GM19467 (cell line): ENCODE results near the gene IL6R.

ENCODE experiments used
- ATAC-seq: cut with Tn5 transposase; IDR thresholded peaks from one replicate; pipeline ENCODE4 v1.9.1; 2021; ENCODE audit warnings: mild to moderate bottlenecking, moderate library complexity; ENCODE audit not compliant: unreplicated experiment

Gene IL6R

GRCh38 chr1:154446789-154447188 is 41.6 kb downstream of the IL6R start:
- no peak for ATAC-seq

- no peak for ATAC-seq
These were observed 43.2 kb downstream of the IL6R start for GRCh38 chr1:154448331-154448811.

GRCh38 chr1:154453161-154453560 is 48.0 kb downstream of the IL6R start:
- ATAC-seq = no peak

GRCh38 chr1:154453574-154454352 is 48.6 kb downstream of the IL6R start:
- no peak for ATAC-seq

- no peak for ATAC-seq
These were observed 49.4 kb downstream of the IL6R start for GRCh38 chr1:154454386-154455120.

GRCh38 chr1:154456631-154457030 is 51.5 kb downstream of the IL6R start:
- no peak for ATAC-seq

- ATAC-seq = no peak
These were observed 53.9 kb downstream of the IL6R start for GRCh38 chr1:154459080-154459479.

GRCh38 chr1:154460695-154461260 is 55.6 kb downstream of the IL6R start:
- ATAC-seq = no peak

GRCh38 chr1:154463512-154463990 is 58.4 kb downstream of the IL6R start:
- ATAC-seq = no peak

- ATAC-seq = no peak
These were observed 60.6 kb downstream of the IL6R start for GRCh38 chr1:154465621-154466195.

GRCh38 chr1:154466206-154466605 is 61.1 kb downstream of the IL6R start:
- no peak for ATAC-seq

- no peak for ATAC-seq
These were observed 61.8 kb downstream of the IL6R start for GRCh38 chr1:154466921-154467417.

- no peak for ATAC-seq
These were observed 62.4 kb downstream of the IL6R start for GRCh38 chr1:154467434-154468102.

GRCh38 chr1:154468535-154469250 is 63.5 kb downstream of the IL6R start:
- no peak for ATAC-seq

- ATAC-seq = no peak
These were observed 64.9 kb downstream of the IL6R start for GRCh38 chr1:154469844-154470560.

GRCh38 chr1:154471304-154471703 is 66.2 kb downstream of the IL6R start:
- ATAC-seq = no peak

GRCh38 chr1:154474802-154475201 is 69.7 kb downstream of the IL6R start:
- ATAC-seq = no peak

GRCh38 chr1:154476791-154477190 is 71.6 kb downstream of the IL6R start:
- ATAC-seq = no peak

- ATAC-seq = no peak
These were observed 72.9 kb downstream of the IL6R start for GRCh38 chr1:154478013-154478412.
